HG03558 (cell line): ENCODE results near the gene TRAPPC3L.
"Not testable (repeated sequence)": the region's sequence is repeated elsewhere in the genome, so short reads cannot be mapped to it uniquely, and the experiment has no call there.

ENCODE experiments used
- ATAC-seq: cut with Tn5 transposase; IDR thresholded peaks from one replicate; pipeline ENCODE4 v1.9.1; 2021; ENCODE audit warnings: moderate number of reproducible peaks; ENCODE audit not compliant: unreplicated experiment; ENCODE audit errors: extremely low read depth

TRAPPC3L gene

GRCh38 chr6:116518621-116519368, 26.7 kb downstream of the TRAPPC3L start:
- ATAC-seq, result no peak

GRCh38 chr6:116515141-116515540, 30.3 kb downstream of the TRAPPC3L start:
- ATAC-seq, result no peak

GRCh38 chr6:116514111-116514510, 31.4 kb downstream of the TRAPPC3L start:
- ATAC-seq, result no peak

GRCh38 chr6:116513224-116513875, 32.1 kb downstream of the TRAPPC3L start:
- no peak for ATAC-seq

- no peak for ATAC-seq
Measured at GRCh38 chr6:116512734-116513133, 32.8 kb downstream of the TRAPPC3L start.

- no peak for ATAC-seq
Measured at GRCh38 chr6:116512111-116512559, 33.3 kb downstream of the TRAPPC3L start.

GRCh38 chr6:116511424-116512110, 33.9 kb downstream of the TRAPPC3L start, which contains the start of gene CALHM5:
Gene CALHM5 (plus strand): TSS chr6:116511639. CDS start chr6:116511697, 58 bp downstream.
- ATAC-seq, result no peak

GRCh38 chr6:116508527-116508926, 37.0 kb downstream of the TRAPPC3L start:
- no peak for ATAC-seq

GRCh38 chr6:116507324-116507723, 38.2 kb downstream of the TRAPPC3L start:
- no peak for ATAC-seq

- ATAC-seq, result no peak
Measured at GRCh38 chr6:116500969-116501433, 44.5 kb downstream of the TRAPPC3L start.

- ATAC-seq, result no peak
Measured at GRCh38 chr6:116497113-116497676, 48.3 kb downstream of the TRAPPC3L start.

GRCh38 chr6:116495161-116495560, 50.3 kb downstream of the TRAPPC3L start:
- not testable (repeated sequence) for ATAC-seq

GRCh38 chr6:116492331-116493067, 53.0 kb downstream of the TRAPPC3L start:
- no peak for ATAC-seq

- no peak for ATAC-seq
Measured at GRCh38 chr6:116491610-116492330, 53.7 kb downstream of the TRAPPC3L start.

- ATAC-seq, result no peak
Measured at GRCh38 chr6:116485559-116486184, 59.8 kb downstream of the TRAPPC3L start.

GRCh38 chr6:116483616-116484015, 61.9 kb downstream of the TRAPPC3L start:
- no peak for ATAC-seq

- ATAC-seq, result no peak
Measured at GRCh38 chr6:116482780-116483179, 62.7 kb downstream of the TRAPPC3L start.

- ATAC-seq, result peak; percentile 100
Measured at GRCh38 chr6:116476002-116476678, 69.3 kb downstream of the TRAPPC3L start.
